Measurements from ENCODE around the gene FNDC3B. TPM values are rescaled to one million over a fixed set of nuclear protein-coding genes. Genes with fewer than 3 reads are reported as not detected.

FNDC3B gene
- total and polyA plus RNA-seq, 2 donors: 11.0 to 11.9 TPM

- 6% methylated on average over 4 of the region's 4 CpGs for WGBS
- no peaks in the 10 kb centered on the region for H3K9me3 ChIP-seq (ENCODE audit: control insufficient read depth in 2 of 2, insufficient read depth in 1 of 2, low read length in 1 of 2)
- peak overlapping the region in 1 of 2 donors; percentile 71 for H3K27ac ChIP-seq (ENCODE audit: low read depth in 1 of 2, low read length in 1 of 2)
- no peaks in the 10 kb centered on the region for H3K36me3 ChIP-seq (ENCODE audit: control insufficient read depth in 2 of 2, insufficient read depth in 2 of 2, low read length in 1 of 2)
- H3K4me1 ChIP-seq (ENCODE audit: control insufficient read depth in 2 of 2, insufficient read depth in 2 of 2, low read length in 2 of 2): peaks cover 37 to 41% of the 10 kb centered on the region in 2 donors
- no peaks in the 10 kb centered on the region for H3K27me3 ChIP-seq (ENCODE audit: control insufficient read depth in 2 of 2, insufficient read depth in 1 of 2, low read length in 1 of 2)
- peak overlapping the region in 1 of 2 donors; percentile 30 for H3K4me3 ChIP-seq (ENCODE audit: low read length in 2 of 2)
- peak in 8 of 9 donors; percentile 42 to 86 (median 64) for DNase-seq (ENCODE audit: low read depth in 6 of 9, low spot score in 9 of 9)
These were observed 68.0 kb downstream of the FNDC3B start for GRCh38 chr3:172107403-172107802.

GRCh38 chr3:172110127-172110779, 70.9 kb downstream of the FNDC3B start:
- no peak for DNase-seq (ENCODE audit: low read depth in 6 of 9, low spot score in 9 of 9)
- H3K27me3 ChIP-seq (ENCODE audit: control insufficient read depth in 2 of 2, insufficient read depth in 1 of 2, low read length in 1 of 2): no peaks in the 10 kb centered on the region
- WGBS: 98% methylated on average over 3 of the region's 3 CpGs
- no peaks in the 10 kb centered on the region for H3K9me3 ChIP-seq (ENCODE audit: control insufficient read depth in 2 of 2, insufficient read depth in 1 of 2, low read length in 1 of 2)
- H3K36me3 ChIP-seq (ENCODE audit: control insufficient read depth in 2 of 2, insufficient read depth in 2 of 2, low read length in 1 of 2): no peaks in the 10 kb centered on the region
- H3K27ac ChIP-seq (ENCODE audit: low read depth in 1 of 2, low read length in 1 of 2): no peak overlapping the region
- peaks cover 28 to 29% of the 10 kb centered on the region in 2 donors for H3K4me1 ChIP-seq (ENCODE audit: control insufficient read depth in 2 of 2, insufficient read depth in 2 of 2, low read length in 2 of 2)
- no peak overlapping the region for H3K4me3 ChIP-seq (ENCODE audit: low read length in 2 of 2)

DNA sequence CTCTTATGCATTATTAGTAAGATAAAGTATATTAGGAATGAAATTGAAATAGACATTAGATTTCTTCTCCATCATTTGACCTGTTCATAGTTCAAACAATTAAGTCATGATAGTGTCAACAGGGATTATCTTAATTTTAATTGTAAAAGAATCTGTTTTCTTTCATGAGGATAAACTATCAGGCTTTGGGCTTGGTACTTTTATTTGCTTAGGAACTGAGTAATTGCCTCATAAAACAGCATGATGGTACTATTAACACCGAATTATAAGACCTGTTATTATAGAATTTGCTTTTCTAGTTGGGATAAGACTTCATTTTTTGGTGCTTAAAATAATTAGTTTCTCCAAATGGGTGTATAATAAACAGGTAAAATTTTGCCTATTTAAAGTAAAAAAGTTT, 71.8 kb downstream of the FNDC3B start:
- H3K9me3 ChIP-seq (ENCODE audit: control insufficient read depth in 2 of 2, insufficient read depth in 1 of 2, low read length in 1 of 2): no peaks in the 10 kb centered on the region
- no peak overlapping the region for H3K4me3 ChIP-seq (ENCODE audit: low read length in 2 of 2)
- DNase-seq (ENCODE audit: low read depth in 6 of 9, low spot score in 9 of 9): no peak
- H3K4me1 ChIP-seq (ENCODE audit: control insufficient read depth in 2 of 2, insufficient read depth in 2 of 2, low read length in 2 of 2): peaks cover 27% of the 10 kb centered on the region in 2 donors
- H3K27ac ChIP-seq (ENCODE audit: low read depth in 1 of 2, low read length in 1 of 2): no peak overlapping the region
- 96% methylated on average over 1 of the region's 1 CpG for WGBS
- no peaks in the 10 kb centered on the region for H3K27me3 ChIP-seq (ENCODE audit: control insufficient read depth in 2 of 2, insufficient read depth in 1 of 2, low read length in 1 of 2)
- peaks cover 0 to 2% of the 10 kb centered on the region in 2 donors for H3K36me3 ChIP-seq (ENCODE audit: control insufficient read depth in 2 of 2, insufficient read depth in 2 of 2, low read length in 1 of 2)

- WGBS: 98% methylated on average over 9 of the region's 9 CpGs
- Histone ChIP-seq H3K27ac (ENCODE audit: low read depth in 1 of 2, low read length in 1 of 2) (no peak overlapping the region), H3K4me3 (ENCODE audit: low read length in 2 of 2) (no peak overlapping the region), H3K4me1 (ENCODE audit: control insufficient read depth in 2 of 2, insufficient read depth in 2 of 2, low read length in 2 of 2) (peaks cover 17% of the 10 kb centered on the region in 2 donors), H3K27me3 (ENCODE audit: control insufficient read depth in 2 of 2, insufficient read depth in 1 of 2, low read length in 1 of 2) (no peaks in the 10 kb centered on the region), H3K36me3 (ENCODE audit: control insufficient read depth in 2 of 2, insufficient read depth in 2 of 2, low read length in 1 of 2) (peaks cover 0 to 2% of the 10 kb centered on the region in 2 donors), H3K9me3 (ENCODE audit: control insufficient read depth in 2 of 2, insufficient read depth in 1 of 2, low read length in 1 of 2) (no peaks in the 10 kb centered on the region)
- no peak for DNase-seq (ENCODE audit: low read depth in 6 of 9, low spot score in 9 of 9)
These were observed 72.8 kb downstream of the FNDC3B start for GRCh38 chr3:172112078-172112733.

GRCh38 chr3:172112734-172113120, 73.3 kb downstream of the FNDC3B start:
- Histone ChIP-seq H3K27me3 (ENCODE audit: control insufficient read depth in 2 of 2, insufficient read depth in 1 of 2, low read length in 1 of 2) (no peaks in the 10 kb centered on the region), H3K36me3 (ENCODE audit: control insufficient read depth in 2 of 2, insufficient read depth in 2 of 2, low read length in 1 of 2) (peaks cover 0 to 2% of the 10 kb centered on the region in 2 donors), H3K4me3 (ENCODE audit: low read length in 2 of 2) (no peak overlapping the region), H3K4me1 (ENCODE audit: control insufficient read depth in 2 of 2, insufficient read depth in 2 of 2, low read length in 2 of 2) (peaks cover 11 to 12% of the 10 kb centered on the region in 2 donors), H3K9me3 (ENCODE audit: control insufficient read depth in 2 of 2, insufficient read depth in 1 of 2, low read length in 1 of 2) (no peaks in the 10 kb centered on the region), H3K27ac (ENCODE audit: low read depth in 1 of 2, low read length in 1 of 2) (no peak overlapping the region)
- no peak for DNase-seq (ENCODE audit: low read depth in 6 of 9, low spot score in 9 of 9)
- WGBS: 95% methylated on average over 5 of the region's 5 CpGs

DNA sequence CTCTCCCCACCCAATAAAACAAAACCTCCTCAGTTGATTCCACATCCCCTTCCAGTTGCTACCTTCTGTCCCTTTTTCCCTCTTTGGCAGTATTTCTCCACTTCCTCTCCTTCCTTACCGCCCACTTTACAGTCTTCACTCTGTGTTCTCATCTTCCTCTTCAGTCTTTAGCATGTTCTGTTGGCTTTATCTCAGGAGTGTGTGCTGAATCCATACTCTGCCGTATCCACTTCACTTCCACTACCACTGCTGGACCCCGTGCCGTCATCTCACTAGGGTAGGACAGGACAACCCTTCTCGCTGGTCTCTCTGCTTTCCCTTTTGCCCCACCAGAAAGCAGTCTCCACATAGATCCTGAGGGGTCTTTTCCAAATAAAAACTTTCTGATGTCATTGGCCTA, 74.3 kb downstream of the FNDC3B start:
- no peak overlapping the region for H3K4me3 ChIP-seq (ENCODE audit: low read length in 2 of 2)
- H3K4me1 ChIP-seq (ENCODE audit: control insufficient read depth in 2 of 2, insufficient read depth in 2 of 2, low read length in 2 of 2): peaks cover 2% of the 10 kb centered on the region in 2 donors
- peaks cover 0 to 2% of the 10 kb centered on the region in 2 donors for H3K36me3 ChIP-seq (ENCODE audit: control insufficient read depth in 2 of 2, insufficient read depth in 2 of 2, low read length in 1 of 2)
- H3K9me3 ChIP-seq (ENCODE audit: control insufficient read depth in 2 of 2, insufficient read depth in 1 of 2, low read length in 1 of 2): no peaks in the 10 kb centered on the region
- no peak overlapping the region for H3K27ac ChIP-seq (ENCODE audit: low read depth in 1 of 2, low read length in 1 of 2)
- 96% methylated on average over 5 of the region's 5 CpGs for WGBS
- no peak for DNase-seq (ENCODE audit: low read depth in 6 of 9, low spot score in 9 of 9)
- H3K27me3 ChIP-seq (ENCODE audit: control insufficient read depth in 2 of 2, insufficient read depth in 1 of 2, low read length in 1 of 2): no peaks in the 10 kb centered on the region

- Histone ChIP-seq H3K4me1 (ENCODE audit: control insufficient read depth in 2 of 2, insufficient read depth in 2 of 2, low read length in 2 of 2) (no peaks in the 10 kb centered on the region), H3K27me3 (ENCODE audit: control insufficient read depth in 2 of 2, insufficient read depth in 1 of 2, low read length in 1 of 2) (no peaks in the 10 kb centered on the region), H3K9me3 (ENCODE audit: control insufficient read depth in 2 of 2, insufficient read depth in 1 of 2, low read length in 1 of 2) (no peaks in the 10 kb centered on the region), H3K4me3 (ENCODE audit: low read length in 2 of 2) (no peak overlapping the region), H3K36me3 (ENCODE audit: control insufficient read depth in 2 of 2, insufficient read depth in 2 of 2, low read length in 1 of 2) (peaks cover 0 to 2% of the 10 kb centered on the region in 2 donors), H3K27ac (ENCODE audit: low read depth in 1 of 2, low read length in 1 of 2) (no peak overlapping the region)
- 98% methylated on average over 1 of the region's 1 CpG for WGBS
- DNase-seq (ENCODE audit: low read depth in 6 of 9, low spot score in 9 of 9): no peak
These were observed 75.7 kb downstream of the FNDC3B start for GRCh38 chr3:172115059-172115458.

DNA sequence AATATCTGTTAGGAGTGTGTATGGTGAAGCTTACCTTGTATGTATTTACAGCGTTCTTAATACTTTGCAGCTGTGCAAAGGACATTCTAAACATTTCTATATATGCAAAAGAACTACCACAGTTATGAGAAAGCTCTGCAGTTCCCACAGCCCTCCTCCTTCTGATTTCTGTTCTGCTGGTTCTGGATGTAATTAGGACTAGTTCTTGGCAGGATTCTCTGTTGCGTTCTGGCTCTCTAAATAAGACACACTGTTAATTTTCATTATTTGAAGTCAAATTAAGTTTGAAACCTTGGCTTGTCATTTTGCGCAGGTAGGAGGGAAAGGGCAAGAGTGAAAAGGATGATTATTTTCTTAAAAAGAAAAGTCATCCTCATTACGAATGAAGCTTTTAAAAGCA, 76.4 kb downstream of the FNDC3B start:
- H3K27ac ChIP-seq (ENCODE audit: low read depth in 1 of 2, low read length in 1 of 2): no peak overlapping the region
- H3K27me3 ChIP-seq (ENCODE audit: control insufficient read depth in 2 of 2, insufficient read depth in 1 of 2, low read length in 1 of 2): no peaks in the 10 kb centered on the region
- no peak for DNase-seq (ENCODE audit: low read depth in 6 of 9, low spot score in 9 of 9)
- WGBS: 96% methylated on average over 4 of the region's 4 CpGs
- H3K4me1 ChIP-seq (ENCODE audit: control insufficient read depth in 2 of 2, insufficient read depth in 2 of 2, low read length in 2 of 2): no peaks in the 10 kb centered on the region
- H3K9me3 ChIP-seq (ENCODE audit: control insufficient read depth in 2 of 2, insufficient read depth in 1 of 2, low read length in 1 of 2): no peaks in the 10 kb centered on the region
- peaks cover 0 to 2% of the 10 kb centered on the region in 2 donors for H3K36me3 ChIP-seq (ENCODE audit: control insufficient read depth in 2 of 2, insufficient read depth in 2 of 2, low read length in 1 of 2)
- no peak overlapping the region for H3K4me3 ChIP-seq (ENCODE audit: low read length in 2 of 2)

- Histone ChIP-seq H3K9me3 (ENCODE audit: control insufficient read depth in 2 of 2, insufficient read depth in 1 of 2, low read length in 1 of 2) (no peaks in the 10 kb centered on the region), H3K27ac (ENCODE audit: low read depth in 1 of 2, low read length in 1 of 2) (no peak overlapping the region), H3K4me3 (ENCODE audit: low read length in 2 of 2) (no peak overlapping the region), H3K36me3 (ENCODE audit: control insufficient read depth in 2 of 2, insufficient read depth in 2 of 2, low read length in 1 of 2) (peaks cover 0 to 2% of the 10 kb centered on the region in 2 donors), H3K27me3 (ENCODE audit: control insufficient read depth in 2 of 2, insufficient read depth in 1 of 2, low read length in 1 of 2) (no peaks in the 10 kb centered on the region), H3K4me1 (ENCODE audit: control insufficient read depth in 2 of 2, insufficient read depth in 2 of 2, low read length in 2 of 2) (no peaks in the 10 kb centered on the region)
- DNase-seq (ENCODE audit: low read depth in 6 of 9, low spot score in 9 of 9): no peak
- 97% methylated on average over 4 of the region's 4 CpGs for WGBS
These were observed 78.6 kb downstream of the FNDC3B start for GRCh38 chr3:172118019-172118418.

All from thymus (tissue), 11 donors.